IPS DF 19.7 (cell line): ENCODE data around the gene KRT33B.
"Not testable (repeated sequence)": the region's sequence is repeated elsewhere in the genome, so short reads cannot be mapped to it uniquely, and the experiment has no call there.

ENCODE experiments used
- DNase-seq: peaks from one replicate; pipeline ENCODE4 v3.0.0-alpha.2; 2013; ENCODE audit warnings: low read depth, low spot score

The KRT33B gene

GRCh38 chr17:41347869-41348760, 21.5 kb downstream of the KRT33B start:
- DNase-seq = no peak

- DNase-seq = not testable (repeated sequence)
Measured at GRCh38 chr17:41346421-41346820, 23.2 kb downstream of the KRT33B start.

GRCh38 chr17:41345992-41346391, 23.6 kb downstream of the KRT33B start:
- DNase-seq = no peak

GRCh38 chr17:41343029-41343428, 26.6 kb downstream of the KRT33B start:
- no peak for DNase-seq

- no peak for DNase-seq
Measured at GRCh38 chr17:41340934-41341861, 28.4 kb downstream of the KRT33B start.

- DNase-seq = no peak
Measured at GRCh38 chr17:41340494-41340893, 29.1 kb downstream of the KRT33B start.

- DNase-seq = no peak
Measured at GRCh38 chr17:41339571-41340172, 29.9 kb downstream of the KRT33B start.

- DNase-seq = no peak
Measured at GRCh38 chr17:41338961-41339485, 30.6 kb downstream of the KRT33B start.

GRCh38 chr17:41335747-41336146, 33.9 kb downstream of the KRT33B start:
- DNase-seq = no peak

- DNase-seq = no peak
Measured at GRCh38 chr17:41334385-41335305, 35.0 kb downstream of the KRT33B start.

GRCh38 chr17:41333836-41334235, 35.8 kb downstream of the KRT33B start:
- DNase-seq = no peak

GRCh38 chr17:41333098-41333497, 36.5 kb downstream of the KRT33B start:
- DNase-seq = no peak

- DNase-seq = no peak
Measured at GRCh38 chr17:41332239-41332638, 37.4 kb downstream of the KRT33B start.

- DNase-seq = no peak
Measured at GRCh38 chr17:41331606-41332005, 38.0 kb downstream of the KRT33B start.

GRCh38 chr17:41329279-41329948, 40.2 kb downstream of the KRT33B start:
- DNase-seq = peak; percentile 33

GRCh38 chr17:41328207-41328606, 41.4 kb downstream of the KRT33B start:
- DNase-seq = no peak

- DNase-seq = no peak
Measured at GRCh38 chr17:41327411-41328120, 42.0 kb downstream of the KRT33B start.

- DNase-seq = no peak
Measured at GRCh38 chr17:41326173-41327145, 43.2 kb downstream of the KRT33B start.
